GM10248 (cell line): ENCODE measurements around the gene VWA1.
"Not testable (repeated sequence)": the region's sequence is repeated elsewhere in the genome, so short reads cannot be mapped to it uniquely, and the experiment has no call there.

Source experiments
- CTCF ChIA-PET: fragments of 300-600 bp; sonication (Branson Sonifier 250); formaldehyde crosslinking; extraction: SDS; loops from one replicate; lab custom pipeline; 2021; ENCODE audit warnings: antibody characterized with exemption; lab: Yijun Ruan, JAX
- POLR2A ChIA-PET: fragments of 350-650 bp; sonication (Branson Sonifier 250); formaldehyde crosslinking; extraction: SDS; loops from one replicate; lab custom pipeline; 2020; ENCODE audit warnings: antibody characterized with exemption; lab: Yijun Ruan, JAX
- DNase-seq: peaks from one replicate; pipeline ENCODE4 v3.0.0; 2012; ENCODE audit errors: extremely low spot score
- TF ChIP-seq, protein P1 (sequence below): IDR thresholded peaks from 2 replicates; pipeline ENCODE4 v1.5.1; 2012; ENCODE audit warnings: mild to moderate bottlenecking, low read depth; ENCODE audit errors: extremely low read depth, missing control alignments, control extremely low read depth

Gene VWA1

DNA sequence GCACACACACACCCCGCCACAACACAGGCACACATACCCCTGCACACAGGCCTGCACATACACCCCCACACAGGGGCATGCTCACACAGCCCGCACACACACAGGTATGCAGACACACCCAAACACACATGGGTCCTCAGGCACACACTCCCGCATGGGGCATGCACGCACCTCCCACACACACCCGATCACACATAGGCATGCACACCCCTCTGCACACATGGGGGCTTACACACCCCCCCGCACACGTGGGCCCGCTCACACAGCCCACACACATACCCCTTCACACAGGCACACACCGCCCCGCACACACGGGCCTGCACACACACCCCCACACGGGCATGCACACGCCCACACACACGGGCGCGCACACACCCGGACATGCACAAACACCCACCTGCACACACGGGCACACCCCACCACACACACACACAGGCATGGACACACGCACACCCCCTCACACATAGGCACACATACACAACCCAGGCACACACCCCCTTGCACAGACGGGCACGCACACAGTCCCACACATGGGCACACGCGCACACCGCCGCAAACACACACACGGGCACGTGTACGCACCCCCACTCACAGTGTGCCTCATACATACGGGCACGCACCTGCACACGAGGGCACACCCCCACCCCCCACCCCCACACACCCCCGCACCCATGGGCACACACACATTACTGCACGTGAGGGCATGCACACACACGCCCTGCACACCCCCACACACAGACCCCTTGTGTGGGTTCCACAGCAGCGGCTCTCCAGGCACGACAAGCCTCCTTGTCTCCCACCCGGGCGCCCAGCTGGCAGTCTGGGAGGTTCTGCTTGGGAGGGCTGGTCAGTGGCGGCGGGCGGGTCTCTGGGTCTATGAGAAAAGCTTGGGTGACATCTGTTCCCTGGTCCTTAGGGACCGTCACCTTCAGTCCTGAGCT lies 44.3 kb downstream of the VWA1 start:
- CTCF ChIA-PET = no interaction called here
- POLR2A ChIA-PET = no interaction called here
- TF ChIP-seq, protein P1, sequence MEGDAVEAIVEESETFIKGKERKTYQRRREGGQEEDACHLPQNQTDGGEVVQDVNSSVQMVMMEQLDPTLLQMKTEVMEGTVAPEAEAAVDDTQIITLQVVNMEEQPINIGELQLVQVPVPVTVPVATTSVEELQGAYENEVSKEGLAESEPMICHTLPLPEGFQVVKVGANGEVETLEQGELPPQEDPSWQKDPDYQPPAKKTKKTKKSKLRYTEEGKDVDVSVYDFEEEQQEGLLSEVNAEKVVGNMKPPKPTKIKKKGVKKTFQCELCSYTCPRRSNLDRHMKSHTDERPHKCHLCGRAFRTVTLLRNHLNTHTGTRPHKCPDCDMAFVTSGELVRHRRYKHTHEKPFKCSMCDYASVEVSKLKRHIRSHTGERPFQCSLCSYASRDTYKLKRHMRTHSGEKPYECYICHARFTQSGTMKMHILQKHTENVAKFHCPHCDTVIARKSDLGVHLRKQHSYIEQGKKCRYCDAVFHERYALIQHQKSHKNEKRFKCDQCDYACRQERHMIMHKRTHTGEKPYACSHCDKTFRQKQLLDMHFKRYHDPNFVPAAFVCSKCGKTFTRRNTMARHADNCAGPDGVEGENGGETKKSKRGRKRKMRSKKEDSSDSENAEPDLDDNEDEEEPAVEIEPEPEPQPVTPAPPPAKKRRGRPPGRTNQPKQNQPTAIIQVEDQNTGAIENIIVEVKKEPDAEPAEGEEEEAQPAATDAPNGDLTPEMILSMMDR = no peak
- no peak for DNase-seq

DNA sequence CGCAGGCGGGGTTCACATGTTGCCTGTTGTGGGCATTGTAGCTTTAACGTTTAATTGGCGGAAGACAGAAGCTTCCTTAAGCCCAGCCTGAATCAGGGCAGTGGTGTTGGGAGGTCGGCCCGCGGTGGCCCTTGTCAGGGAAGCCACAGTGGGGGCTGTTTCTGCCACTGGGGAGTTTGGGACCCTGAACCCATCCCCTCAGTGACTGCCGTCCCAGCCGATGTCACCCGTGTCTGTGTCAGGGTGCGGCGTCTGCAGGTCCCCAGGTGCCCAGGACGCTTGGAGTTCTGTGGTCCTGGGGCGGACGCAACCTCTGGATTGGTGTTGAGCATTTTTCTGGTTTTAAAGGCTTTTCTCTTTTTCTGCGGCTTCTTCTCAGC lies 45.0 kb downstream of the VWA1 start:
- POLR2A ChIA-PET, CTCF ChIA-PET, DNase-seq: not testable (repeated sequence)

DNA sequence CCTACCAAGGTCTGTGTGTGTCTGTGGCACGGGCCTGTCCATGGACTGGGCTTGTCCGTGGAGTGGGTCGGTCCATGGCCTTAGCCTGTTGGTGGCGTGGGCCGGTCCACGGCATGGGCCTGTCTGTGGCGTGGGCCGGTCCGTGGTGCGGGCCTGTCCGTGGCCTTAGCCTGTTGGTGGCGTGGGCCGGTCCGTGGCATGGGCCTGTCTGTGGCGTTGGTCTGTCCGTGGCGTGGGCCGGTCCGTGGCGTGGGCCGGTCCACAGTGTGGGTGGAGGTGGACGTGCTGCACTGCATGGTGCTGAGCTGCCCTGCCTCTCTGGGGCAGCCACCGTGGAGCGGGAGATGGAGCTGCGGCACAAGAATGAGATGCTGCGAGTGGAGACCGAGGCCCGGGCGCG lies 46.3 kb downstream of the VWA1 start:
- POLR2A ChIA-PET, DNase-seq, CTCF ChIA-PET: not testable (repeated sequence)

DNA sequence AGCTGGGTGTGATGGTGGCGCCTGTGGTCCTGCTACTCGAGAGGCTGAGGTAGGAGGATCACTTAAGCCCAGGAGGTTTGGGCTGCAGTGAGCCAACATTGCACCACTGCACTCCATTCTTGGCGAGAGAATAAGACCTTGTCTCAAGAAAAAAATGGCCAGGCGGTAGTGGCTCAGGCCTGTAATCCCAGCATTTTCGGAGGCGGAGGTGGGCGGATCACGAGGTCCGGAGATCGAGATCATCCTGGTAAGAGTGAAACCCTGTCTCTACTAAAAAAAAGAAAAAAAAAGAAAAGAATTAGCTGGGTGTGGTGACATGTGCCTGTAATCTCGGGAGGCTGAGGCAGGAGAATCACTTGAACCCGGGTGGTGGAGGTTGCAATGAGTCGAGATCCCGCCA lies 47.4 kb downstream of the VWA1 start:
- POLR2A ChIA-PET = interaction anchor here (0.6 kb wide), 1 partner anchor 25 kb away, joined by 3 read pairs; no protein-coding TSS in a partner anchor
- CTCF ChIA-PET = no interaction called here
- DNase-seq = no peak
- TF ChIP-seq, protein P1 = no peak

DNA sequence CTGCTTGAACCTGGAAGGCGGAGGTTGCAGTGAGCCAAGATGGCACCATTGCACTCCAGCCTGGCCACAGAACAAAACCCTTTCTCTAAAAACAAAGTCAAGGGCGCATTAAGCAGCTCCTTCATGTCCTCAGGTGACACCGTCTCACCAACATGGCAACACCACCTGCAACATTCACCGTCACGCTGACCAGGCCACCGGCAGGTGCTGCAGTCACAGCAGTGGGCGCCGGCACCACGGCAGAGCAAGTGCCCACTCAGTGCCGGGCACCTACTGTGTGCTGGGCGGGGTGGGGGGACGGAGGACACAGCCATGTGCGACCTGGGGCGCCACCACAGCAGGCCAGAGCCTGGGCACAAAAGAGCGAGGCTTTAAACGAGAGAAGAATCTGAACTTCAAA lies 48.2 kb downstream of the VWA1 start:
- ChIA-PET POLR2A (no interaction called here), CTCF (no interaction called here)
- TF ChIP-seq, protein P1 = no peak
- no peak for DNase-seq

DNA sequence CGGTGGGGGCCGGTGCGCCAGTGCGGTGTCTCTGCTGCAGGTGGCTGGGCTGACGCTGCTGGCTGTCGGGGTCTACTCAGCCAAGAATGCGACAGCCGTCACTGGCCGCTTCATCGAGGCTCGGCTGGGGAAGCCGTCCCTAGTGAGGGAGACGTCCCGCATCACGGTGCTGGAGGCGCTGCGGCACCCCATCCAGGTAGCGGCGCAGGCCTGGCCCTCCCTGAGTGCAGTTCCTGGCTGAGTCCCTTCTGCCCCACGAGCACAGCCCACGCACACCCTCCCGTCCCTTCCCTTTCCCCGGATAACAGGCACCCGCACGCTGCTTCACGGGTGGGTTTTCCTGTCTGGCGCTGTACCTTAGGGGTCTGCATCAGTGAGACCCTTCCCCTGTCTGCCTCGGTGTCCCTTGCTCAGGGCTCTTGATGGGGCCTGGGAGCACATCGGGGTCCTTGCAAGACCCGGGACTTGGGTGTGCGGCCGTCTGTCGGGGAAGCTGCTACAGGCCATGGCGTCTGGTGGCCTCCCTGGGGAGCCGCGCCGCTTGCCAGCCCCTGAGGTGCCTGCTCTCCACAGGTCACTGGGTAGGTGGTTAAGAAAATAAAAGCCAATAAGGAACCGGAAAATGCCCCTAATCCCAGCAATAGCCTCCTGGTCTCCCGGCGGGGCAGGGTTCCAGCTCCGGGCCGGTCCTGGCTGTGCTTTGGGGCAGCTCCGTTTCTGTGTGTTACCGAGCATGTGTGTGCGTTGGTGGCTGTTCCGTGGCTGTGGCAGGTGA lies 49.7 kb downstream of the VWA1 start:
- DNase-seq, POLR2A ChIA-PET: not testable (repeated sequence)
- CTCF ChIA-PET = interaction anchor here (1.3 kb wide), 1 partner anchor 19 kb away, joined by 3 read pairs; no protein-coding TSS in a partner anchor

DNA sequence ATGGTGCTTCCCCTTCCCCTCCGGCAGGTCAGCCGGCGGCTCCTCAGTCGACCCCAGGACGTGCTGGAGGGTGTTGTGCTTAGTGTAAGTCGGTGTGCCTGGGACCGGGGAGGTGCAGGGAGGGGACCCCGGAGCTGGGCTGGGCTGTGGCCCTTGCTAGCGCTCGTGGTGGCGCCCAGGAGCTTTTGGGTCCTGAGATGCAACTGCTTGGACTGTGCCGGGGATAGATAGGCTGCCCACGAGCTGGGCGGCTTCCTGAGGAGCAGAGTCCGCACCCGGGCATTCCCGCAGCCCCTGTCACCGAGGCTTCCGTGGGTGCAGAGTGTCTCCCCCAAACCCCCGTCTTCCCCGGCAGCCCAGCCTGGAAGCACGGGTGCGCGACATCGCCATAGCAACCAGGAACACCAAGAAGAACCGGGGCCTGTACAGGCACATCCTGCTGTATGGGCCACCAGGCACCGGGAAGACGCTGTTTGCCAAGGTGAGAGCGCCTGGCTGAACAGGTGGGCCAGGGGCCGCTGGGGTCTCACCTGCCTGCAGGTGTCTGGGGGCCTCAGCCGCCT lies 50.3 kb downstream of the VWA1 start:
- DNase-seq, POLR2A ChIA-PET: not testable (repeated sequence)
- CTCF ChIA-PET = interaction anchor here (1.3 kb wide), 1 partner anchor 19 kb away, joined by 3 read pairs; no protein-coding TSS in a partner anchor

DNA sequence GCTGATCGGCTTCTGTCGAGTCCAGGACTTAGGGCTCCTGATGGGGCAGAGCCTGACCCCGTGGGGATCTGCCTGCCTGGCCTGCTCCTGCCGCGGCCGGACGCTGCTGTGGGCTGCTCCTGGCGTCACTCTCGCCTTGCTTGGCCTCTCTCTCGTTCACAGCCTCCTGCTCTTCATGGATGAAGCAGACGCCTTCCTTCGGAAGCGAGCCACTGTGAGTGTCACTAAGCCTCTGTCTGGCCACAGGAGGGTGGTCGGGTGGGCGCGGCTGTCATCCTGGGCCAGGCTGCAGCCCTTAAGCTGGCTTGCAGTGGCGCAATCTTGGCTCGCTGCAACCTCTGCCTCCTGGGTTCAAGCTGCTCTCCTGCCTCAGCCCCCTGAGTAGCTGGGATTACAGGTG lies 52.2 kb downstream of the VWA1 start:
- POLR2A ChIA-PET = no interaction called here
- DNase-seq = no peak
- TF ChIP-seq, protein P1 = no peak
- CTCF ChIA-PET = no interaction called here
